BLaER1 (cell line): ENCODE data around the gene LTB4R2.

ENCODE experiments used
- H3K27ac ChIP-seq: shearing (Covaris generic); formaldehyde crosslinking; 2 replicates; pipeline ENCODE4 v1.8.1; 2022
- H3K27me3 ChIP-seq: shearing (Covaris generic); formaldehyde crosslinking; 2 replicates; pipeline ENCODE4 v1.8.1; 2022
- H3K36me3 ChIP-seq: shearing (Covaris generic); formaldehyde crosslinking; 2 replicates; pipeline ENCODE4 v1.8.1; 2022
- H3K4me1 ChIP-seq: shearing (Covaris generic); formaldehyde crosslinking; 2 replicates; pipeline ENCODE4 v1.8.1; 2022
- H3K4me2 ChIP-seq: shearing (Covaris generic); formaldehyde crosslinking; 2 replicates; pipeline ENCODE4 v1.8.1; 2022
- H3K4me3 ChIP-seq: shearing (Covaris generic); formaldehyde crosslinking; 2 replicates; pipeline ENCODE4 v1.8.1; 2022
- H3K9ac ChIP-seq: shearing (Covaris generic); formaldehyde crosslinking; 2 replicates; pipeline ENCODE4 v1.8.1; 2022
- H3K9me3 ChIP-seq: shearing (Covaris generic); formaldehyde crosslinking; 2 replicates; pipeline ENCODE4 v1.8.1; 2022
- H4K20me1 ChIP-seq: shearing (Covaris generic); formaldehyde crosslinking; 2 replicates; pipeline ENCODE4 v1.8.1; 2022
- Cebpa-rat ChIP-seq: shearing (Covaris generic); IDR thresholded peaks from 2 replicates; pipeline ENCODE4 v1.8.1; 2022

Gene LTB4R2

GRCh38 chr14:24329073-24329663 lies 19.2 kb downstream of the LTB4R2 start:
- no peak overlapping the region for H3K27ac ChIP-seq
- H3K36me3 ChIP-seq: no peaks in the 10 kb centered on the region
- H4K20me1 ChIP-seq: peaks cover 19% of the 10 kb centered on the region
- TF ChIP-seq Cebpa-rat: no peak
- no peak overlapping the region for H3K4me3 ChIP-seq
- H3K9ac ChIP-seq: no peak overlapping the region
- peak overlapping the region; percentile 60 for H3K4me2 ChIP-seq
- H3K27me3 ChIP-seq: peaks cover 21% of the 10 kb centered on the region
- H3K9me3 ChIP-seq: no peaks in the 10 kb centered on the region
- H3K4me1 ChIP-seq: peaks cover 82% of the 10 kb centered on the region

- Histone ChIP-seq H3K27me3 (peaks cover 27% of the 10 kb centered on the region), H3K9ac (no peak overlapping the region), H3K9me3 (no peaks in the 10 kb centered on the region), H3K27ac (no peak overlapping the region), H3K4me1 (peaks cover 84% of the 10 kb centered on the region), H3K36me3 (no peaks in the 10 kb centered on the region), H4K20me1 (peaks cover 24% of the 10 kb centered on the region), H3K4me2 (peak overlapping the region; percentile 60; the same call in 1 of the 2 replicates), H3K4me3 (no peak overlapping the region)
- TF ChIP-seq Cebpa-rat: no peak
These were observed 19.8 kb downstream of the LTB4R2 start for GRCh38 chr14:24329736-24330135.

GRCh38 chr14:24330973-24331674 lies 21.2 kb downstream of the LTB4R2 start:
- Histone ChIP-seq H3K4me3 (no peak overlapping the region), H3K27ac (no peak overlapping the region), H3K4me1 (peaks cover 84% of the 10 kb centered on the region), H3K9me3 (no peaks in the 10 kb centered on the region), H3K4me2 (peak overlapping the region; percentile 94), H3K36me3 (no peaks in the 10 kb centered on the region), H4K20me1 (peaks cover 35% of the 10 kb centered on the region), H3K27me3 (peaks cover 41% of the 10 kb centered on the region), H3K9ac (no peak overlapping the region)
- no peak for TF ChIP-seq Cebpa-rat

- Histone ChIP-seq H3K4me3 (peak overlapping the region; percentile 58; the same call in 1 of the 2 replicates), H3K27me3 (peaks cover 47% of the 10 kb centered on the region), H3K4me2 (peak overlapping the region; percentile 94), H3K4me1 (peaks cover 80% of the 10 kb centered on the region), H3K27ac (no peak overlapping the region), H4K20me1 (peaks cover 35% of the 10 kb centered on the region), H3K9ac (no peak overlapping the region), H3K36me3 (peaks cover 2% of the 10 kb centered on the region; the same call in 1 of the 2 replicates), H3K9me3 (no peaks in the 10 kb centered on the region)
- no peak for TF ChIP-seq Cebpa-rat
These were observed 21.9 kb downstream of the LTB4R2 start for GRCh38 chr14:24331731-24332267.

GRCh38 chr14:24332268-24332993 lies 22.5 kb downstream of the LTB4R2 start:
- Histone ChIP-seq H3K9me3 (no peaks in the 10 kb centered on the region), H3K27ac (no peak overlapping the region), H3K4me2 (peak overlapping the region; percentile 94), H3K4me3 (peak overlapping the region; percentile 58), H3K27me3 (peaks cover 54% of the 10 kb centered on the region), H3K36me3 (peaks cover 9% of the 10 kb centered on the region; the same call in 1 of the 2 replicates), H3K9ac (no peak overlapping the region), H3K4me1 (peaks cover 73% of the 10 kb centered on the region), H4K20me1 (peaks cover 35% of the 10 kb centered on the region)
- peak; percentile 88 for TF ChIP-seq Cebpa-rat

- peaks cover 66% of the 10 kb centered on the region for H3K4me1 ChIP-seq
- H3K9me3 ChIP-seq: peaks cover 8% of the 10 kb centered on the region; the same call in 1 of the 2 replicates
- peaks cover 76% of the 10 kb centered on the region for H3K27me3 ChIP-seq
- H3K27ac ChIP-seq: no peak within 1 kb of the TSS
- no peak within 1 kb of the TSS for H3K9ac ChIP-seq
- peak within 1 kb of the TSS; percentile 94 for H3K4me2 ChIP-seq
- no peak for TF ChIP-seq Cebpa-rat
- H3K4me3 ChIP-seq: peak within 1 kb of the TSS; percentile 58
- peaks cover 10% of the 10 kb centered on the region; the same call in 1 of the 2 replicates for H3K36me3 ChIP-seq
- H4K20me1 ChIP-seq: peaks cover 35% of the 10 kb centered on the region
These were observed 24.7 kb downstream of the LTB4R2 start, which contains the start of gene ADCY4 for GRCh38 chr14:24334431-24335291. TSS of gene ADCY4 (minus strand) at chr14:24335071. CDS start at chr14:24334652, 419 bp downstream.

GRCh38 chr14:24335461-24336171 lies 25.7 kb downstream of the LTB4R2 start:
- H4K20me1 ChIP-seq: peaks cover 35% of the 10 kb centered on the region
- peaks cover 8% of the 10 kb centered on the region; the same call in 1 of the 2 replicates for H3K9me3 ChIP-seq
- peaks cover 66% of the 10 kb centered on the region for H3K4me1 ChIP-seq
- H3K27me3 ChIP-seq: peaks cover 86% of the 10 kb centered on the region
- H3K27ac ChIP-seq: no peak overlapping the region
- no peak overlapping the region for H3K9ac ChIP-seq
- no peak for TF ChIP-seq Cebpa-rat
- peak overlapping the region; percentile 48 for H3K4me2 ChIP-seq
- H3K36me3 ChIP-seq: peaks cover 10% of the 10 kb centered on the region; the same call in 1 of the 2 replicates
- 0 out of 2 replicates have a peak overlapping the region, but pooled peaks have one; percentile 58 for H3K4me3 ChIP-seq

- Histone ChIP-seq H3K27me3 (peaks cover 91% of the 10 kb centered on the region), H3K27ac (no peak overlapping the region), H3K4me2 (no peak overlapping the region), H3K4me1 (peaks cover 55% of the 10 kb centered on the region), H3K36me3 (peaks cover 10% of the 10 kb centered on the region; the same call in 1 of the 2 replicates), H3K4me3 (no peak overlapping the region), H3K9me3 (peaks cover 8% of the 10 kb centered on the region; the same call in 1 of the 2 replicates), H4K20me1 (peaks cover 35% of the 10 kb centered on the region), H3K9ac (no peak overlapping the region)
- no peak for TF ChIP-seq Cebpa-rat
These were observed 27.3 kb downstream of the LTB4R2 start for GRCh38 chr14:24337144-24337823.
